ACC112 (cell line): ENCODE measurements around the gene AP3S2.
"Not testable (repeated sequence)": the region's sequence is repeated elsewhere in the genome, so short reads cannot be mapped to it uniquely, and the experiment has no call there.

Experiments used
- H2AFZ ChIP-seq: fragments of 200-600 bp; sonication (generic); one replicate; pipeline ENCODE4 v1.6.0; 2017; ENCODE audit warnings: antibody characterized with exemption, low read length; ENCODE audit not compliant: unreplicated experiment
- H3K27ac ChIP-seq: fragments of 200-600 bp; sonication (generic); 2 replicates; pipeline ENCODE4 v1.5.1; 2014; ENCODE audit warnings: low read depth, mild to moderate bottlenecking, antibody characterized with exemption, low read length, moderate library complexity
- H3K27me3 ChIP-seq: fragments of 200-600 bp; sonication (generic); 2 replicates; pipeline ENCODE4 v1.6.1; 2014; ENCODE audit warnings: mild to moderate bottlenecking, antibody characterized with exemption, low read length, moderate library complexity, mixed read lengths; ENCODE audit not compliant: insufficient read depth
- H3K36me3 ChIP-seq: fragments of 200-600 bp; sonication (generic); 2 replicates; pipeline ENCODE4 v1.6.1; 2016; ENCODE audit warnings: mild to moderate bottlenecking, antibody characterized with exemption, low read length, moderate library complexity, mixed read lengths; ENCODE audit not compliant: insufficient read depth
- H3K4me1 ChIP-seq: fragments of 200-600 bp; sonication (generic); one replicate; pipeline ENCODE4 v1.6.1; 2016; ENCODE audit warnings: low read length, mixed read lengths; ENCODE audit not compliant: insufficient read depth, unreplicated experiment, control insufficient read depth
- H3K4me3 ChIP-seq: fragments of 200-600 bp; sonication (generic); 2 replicates; pipeline ENCODE4 v1.5.1; 2014; ENCODE audit warnings: mild to moderate bottlenecking, low read depth, low read length
- H3K79me2 ChIP-seq: fragments of 200-600 bp; sonication (generic); one replicate; pipeline ENCODE4 v1.6.0; 2016; ENCODE audit warnings: low read length; ENCODE audit not compliant: control insufficient read depth, unreplicated experiment, insufficient read depth

Gene AP3S2

GRCh38 chr15:89783861-89784685, 109.7 kb downstream of the AP3S2 start:
- Histone ChIP-seq H3K79me2 (no peaks in the 10 kb centered on the region), H3K36me3 (peaks cover 27% of the 10 kb centered on the region), H3K27me3 (no peaks in the 10 kb centered on the region), H2AFZ (no peak overlapping the region), H3K4me1 (peaks cover 23% of the 10 kb centered on the region), H3K4me3 (no peak overlapping the region), H3K27ac (0 out of 2 replicates have a peak overlapping the region, but pooled peaks have one; percentile 50)

GRCh38 chr15:89783111-89783860, 110.5 kb downstream of the AP3S2 start:
- Histone ChIP-seq H3K79me2 (no peaks in the 10 kb centered on the region), H3K36me3 (peaks cover 19% of the 10 kb centered on the region), H2AFZ (no peak overlapping the region), H3K27ac (peak overlapping the region; percentile 50), H3K4me3 (no peak overlapping the region), H3K4me1 (peaks cover 23% of the 10 kb centered on the region), H3K27me3 (no peaks in the 10 kb centered on the region)

- H3K79me2 ChIP-seq, H3K27me3 ChIP-seq, H2AFZ ChIP-seq, H3K4me3 ChIP-seq: not testable (repeated sequence)
- Histone ChIP-seq H3K4me1 (peaks cover 23% of the 10 kb centered on the region), H3K27ac (peak overlapping the region; percentile 50), H3K36me3 (peaks cover 12% of the 10 kb centered on the region)
Measured at GRCh38 chr15:89782619-89782950, 111.2 kb downstream of the AP3S2 start.

GRCh38 chr15:89781891-89782618, 111.7 kb downstream of the AP3S2 start:
- peaks cover 27% of the 10 kb centered on the region for H3K4me1 ChIP-seq
- no peaks in the 10 kb centered on the region for H3K79me2 ChIP-seq
- peaks cover 7% of the 10 kb centered on the region; the same call in 1 of the 2 replicates for H3K36me3 ChIP-seq
- no peak overlapping the region for H2AFZ ChIP-seq
- peak overlapping the region; percentile 50 for H3K27ac ChIP-seq
- no peaks in the 10 kb centered on the region for H3K27me3 ChIP-seq
- H3K4me3 ChIP-seq: no peak overlapping the region

GRCh38 chr15:89781055-89781454, 112.7 kb downstream of the AP3S2 start:
- Histone ChIP-seq H3K79me2 (no peaks in the 10 kb centered on the region), H3K27me3 (no peaks in the 10 kb centered on the region), H3K4me1 (peaks cover 28% of the 10 kb centered on the region), H3K36me3 (peaks cover 6% of the 10 kb centered on the region; the same call in 1 of the 2 replicates), H2AFZ (no peak overlapping the region), H3K27ac (peak overlapping the region; percentile 50; the same call in 1 of the 2 replicates), H3K4me3 (no peak overlapping the region)

GRCh38 chr15:89780601-89781000, 113.2 kb downstream of the AP3S2 start:
- H3K79me2 ChIP-seq: no peaks in the 10 kb centered on the region
- no peaks in the 10 kb centered on the region for H3K27me3 ChIP-seq
- H3K36me3 ChIP-seq: peaks cover 6% of the 10 kb centered on the region; the same call in 1 of the 2 replicates
- no peak overlapping the region for H3K4me3 ChIP-seq
- no peak overlapping the region for H2AFZ ChIP-seq
- H3K27ac ChIP-seq: no peak overlapping the region
- peaks cover 28% of the 10 kb centered on the region for H3K4me1 ChIP-seq
